Measurements from ENCODE around the gene BAIAP2. TPM values are rescaled to one million over a fixed set of nuclear protein-coding genes. Genes with fewer than 3 reads are reported as not detected.
A peak's percentile ranks its signal among the peaks of the same experiment; 100 is the strongest.

The BAIAP2 gene
- total and polyA plus RNA-seq, 5 donors = 20.5 to 39.5 (median 32.8) TPM

DNA sequence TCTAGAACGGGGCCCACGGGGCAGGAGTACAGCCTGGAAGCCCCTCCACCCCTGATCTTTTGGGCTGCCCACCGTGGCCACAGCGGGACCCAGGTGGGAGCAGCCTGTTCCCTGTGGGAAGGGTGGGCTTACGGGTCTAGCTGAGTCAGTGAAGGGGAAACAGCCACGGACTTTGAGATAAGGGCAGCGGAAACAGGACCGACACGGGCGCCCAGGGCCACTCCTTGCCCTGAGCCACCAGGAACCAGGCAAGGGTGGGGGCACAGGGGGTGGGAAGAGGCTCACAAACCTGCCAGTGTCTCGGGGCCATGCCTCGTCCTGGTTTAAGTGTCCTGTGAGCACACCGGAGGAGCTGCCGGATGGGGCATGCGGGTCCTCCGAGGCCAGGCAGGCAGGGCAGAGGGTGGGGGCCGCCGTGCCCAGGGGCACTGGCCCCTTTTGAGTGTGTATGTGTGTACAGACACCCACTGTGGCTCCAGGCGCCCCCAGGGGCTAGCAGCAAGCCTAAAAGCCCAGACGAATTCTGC is 82.8 kb downstream of the BAIAP2 start:
- WGBS = 66% methylated on average over 20 of the region's 20 CpGs
- DNase-seq (no peak), ATAC-seq (peak in 1 of 2 donors; percentile 10)
- intact Hi-C loops (cut with DNase I) = no loop called here
- H3K27ac ChIP-seq (ENCODE audit: low read length) = no peak overlapping the region
- no peaks in the 10 kb centered on the region for H3K9me3 ChIP-seq (ENCODE audit: control insufficient read depth, low read length)
- H3K4me1 ChIP-seq (ENCODE audit: control insufficient read depth, insufficient read depth, low read length) = no peaks in the 10 kb centered on the region
- H3K27me3 ChIP-seq (ENCODE audit: control insufficient read depth, insufficient read depth) = no peaks in the 10 kb centered on the region
- no peak overlapping the region for H3K4me3 ChIP-seq (ENCODE audit: low read length)

GRCh38 chr17:81118308-81119221 is 83.6 kb downstream of the BAIAP2 start:
- H3K4me3 ChIP-seq (ENCODE audit: low read length) = no peak overlapping the region
- DNase-seq (no peak), ATAC-seq (peak in 1 of 2 donors; percentile 2)
- 61% methylated on average over 24 of the region's 24 CpGs for WGBS
- H3K27me3 ChIP-seq (ENCODE audit: control insufficient read depth, insufficient read depth) = no peaks in the 10 kb centered on the region
- no peak overlapping the region for H3K27ac ChIP-seq (ENCODE audit: low read length)
- no peaks in the 10 kb centered on the region for H3K9me3 ChIP-seq (ENCODE audit: control insufficient read depth, low read length)
- intact Hi-C loops (cut with DNase I) = no loop called here
- no peaks in the 10 kb centered on the region for H3K4me1 ChIP-seq (ENCODE audit: control insufficient read depth, insufficient read depth, low read length)

DNA sequence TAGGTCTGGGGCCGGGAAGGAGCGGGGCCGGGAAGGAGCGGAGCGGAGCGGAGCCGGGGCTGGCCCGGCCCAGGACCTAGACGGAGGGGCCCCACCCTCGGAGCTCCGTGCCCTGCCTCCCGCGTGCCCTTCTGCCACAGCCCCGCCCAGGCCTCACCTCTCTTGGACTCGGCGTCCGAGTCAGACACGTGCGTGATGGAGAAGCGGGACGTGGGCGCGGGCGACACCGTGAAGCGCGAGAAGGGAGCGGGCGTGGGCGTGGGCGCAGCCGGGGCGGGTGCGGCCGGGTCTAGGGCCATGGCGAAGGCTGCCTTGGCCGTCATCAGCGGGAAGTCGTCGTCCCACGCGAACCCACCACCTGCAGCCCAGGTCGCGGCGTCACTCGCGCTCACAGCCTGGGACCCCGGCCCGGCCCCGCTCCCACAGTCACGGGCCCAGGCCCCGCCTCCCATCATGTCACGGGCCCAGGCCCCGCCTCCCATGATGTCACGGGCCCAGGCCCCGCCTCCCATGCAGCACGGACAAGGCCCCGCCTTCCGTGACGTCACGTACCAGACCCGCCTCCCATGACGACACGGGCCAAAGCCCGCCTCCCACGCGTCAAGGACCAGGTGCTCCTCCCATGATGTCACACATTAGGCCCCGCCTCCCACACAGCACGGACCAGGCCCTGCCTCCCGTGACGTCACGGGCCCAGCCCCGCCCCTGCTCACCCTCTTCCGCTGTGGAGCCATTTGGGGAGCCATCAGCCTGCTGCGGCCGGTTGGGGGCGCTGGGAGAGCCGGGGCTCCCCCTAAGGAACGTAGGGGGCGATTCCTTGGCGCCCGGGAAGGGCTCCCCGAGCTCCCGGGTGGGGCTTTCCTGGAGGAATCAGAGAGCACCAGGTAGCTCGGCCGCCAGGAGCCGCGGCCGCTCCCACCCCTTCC is 84.5 kb downstream of the BAIAP2 start:
- no peaks in the 10 kb centered on the region for H3K27me3 ChIP-seq (ENCODE audit: control insufficient read depth, insufficient read depth)
- intact Hi-C loops (cut with DNase I) = no loop called here
- ATAC-seq (peak; percentile 46 to 66), DNase-seq (peak; percentile 88)
- no peak overlapping the region for H3K27ac ChIP-seq (ENCODE audit: low read length)
- WGBS = 23% methylated on average over 88 of the region's 89 CpGs
- H3K9me3 ChIP-seq (ENCODE audit: control insufficient read depth, low read length) = no peaks in the 10 kb centered on the region
- H3K4me3 ChIP-seq (ENCODE audit: low read length) = no peak overlapping the region
- no peaks in the 10 kb centered on the region for H3K4me1 ChIP-seq (ENCODE audit: control insufficient read depth, insufficient read depth, low read length)

DNA sequence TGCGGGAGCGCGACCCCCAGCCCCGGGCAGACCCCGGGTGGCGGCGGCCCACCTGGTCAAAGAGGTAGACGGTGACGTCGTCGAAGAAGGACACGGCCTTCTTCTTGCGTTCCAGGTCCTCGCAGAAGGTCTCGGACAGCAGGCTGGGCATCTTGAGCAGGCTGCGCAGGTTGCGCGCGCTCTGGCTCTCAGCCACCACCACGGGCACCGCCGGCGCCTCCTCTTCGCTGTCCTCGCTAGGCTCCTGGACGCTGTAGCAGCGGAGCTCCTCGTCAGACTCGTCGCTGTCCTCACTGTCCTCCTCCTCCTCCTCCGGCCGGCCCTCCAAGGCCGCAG is 85.2 kb downstream of the BAIAP2 start:
- 74% methylated on average over 33 of the region's 33 CpGs for WGBS
- no peak overlapping the region for H3K27ac ChIP-seq (ENCODE audit: low read length)
- no peaks in the 10 kb centered on the region for H3K27me3 ChIP-seq (ENCODE audit: control insufficient read depth, insufficient read depth)
- intact Hi-C loops (cut with DNase I) = no loop called here
- no peak overlapping the region for H3K4me3 ChIP-seq (ENCODE audit: low read length)
- no peaks in the 10 kb centered on the region for H3K9me3 ChIP-seq (ENCODE audit: control insufficient read depth, low read length)
- DNase-seq = no peak
- ATAC-seq = no peak
- H3K4me1 ChIP-seq (ENCODE audit: control insufficient read depth, insufficient read depth, low read length) = no peaks in the 10 kb centered on the region

DNA sequence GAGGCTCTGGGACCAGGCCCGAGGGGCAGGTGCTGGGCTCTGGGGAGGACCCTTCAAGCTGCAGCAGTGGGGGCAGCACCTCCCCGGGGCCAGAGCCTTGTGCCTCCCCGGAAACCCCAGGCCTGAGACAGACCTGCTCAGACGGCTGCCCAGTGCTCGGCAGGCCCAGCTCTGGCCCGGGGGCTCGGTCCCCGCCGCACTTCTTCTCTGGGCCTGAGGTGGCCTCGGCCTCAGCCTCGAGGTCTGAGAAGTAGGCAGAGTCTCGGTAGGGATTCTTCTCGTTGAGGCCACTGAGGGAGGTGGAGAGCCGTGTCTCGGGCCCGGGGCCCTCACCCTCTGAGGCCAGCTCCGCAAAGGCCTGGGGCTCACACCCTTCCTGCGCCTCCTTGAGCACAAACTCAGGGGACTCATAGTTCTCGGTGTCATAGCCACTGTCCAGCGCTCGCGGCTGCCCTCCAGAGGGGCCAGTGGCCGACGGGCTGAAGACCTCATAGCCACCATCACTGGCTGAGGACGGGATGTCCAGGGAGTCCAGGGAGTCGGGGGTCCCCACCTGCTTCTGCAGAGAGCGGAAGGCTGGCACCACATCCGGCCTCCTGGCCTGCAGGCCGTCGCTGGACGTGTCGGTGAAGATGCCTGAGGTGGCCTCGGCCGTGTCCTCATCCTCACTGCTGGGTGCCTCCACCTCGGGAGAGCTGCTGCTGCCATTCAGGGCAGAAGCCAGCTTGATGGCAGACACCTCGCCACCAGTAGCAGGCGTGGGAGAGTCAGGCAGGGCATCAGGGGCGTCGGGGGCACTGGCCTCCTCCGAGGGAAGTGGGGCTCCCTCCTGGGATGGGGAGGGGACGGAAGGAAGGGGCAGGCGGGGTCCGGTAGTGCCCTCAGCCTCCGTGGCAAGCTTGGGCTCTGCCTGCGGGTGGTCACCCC is 86.0 kb downstream of the BAIAP2 start:
- Histone ChIP-seq H3K4me3 (ENCODE audit: low read length) (no peak overlapping the region), H3K9me3 (ENCODE audit: control insufficient read depth, low read length) (no peaks in the 10 kb centered on the region), H3K27ac (ENCODE audit: low read length) (no peak overlapping the region), H3K4me1 (ENCODE audit: control insufficient read depth, insufficient read depth, low read length) (no peaks in the 10 kb centered on the region), H3K27me3 (ENCODE audit: control insufficient read depth, insufficient read depth) (no peaks in the 10 kb centered on the region)
- intact Hi-C loops (cut with DNase I) = no loop called here
- DNase-seq = no peak
- ATAC-seq = no peak
- WGBS = 75% methylated on average over 45 of the region's 45 CpGs

GRCh38 chr17:81121841-81122733 is 87.1 kb downstream of the BAIAP2 start:
- Histone ChIP-seq H3K27ac (ENCODE audit: low read length) (no peak overlapping the region), H3K9me3 (ENCODE audit: control insufficient read depth, low read length) (no peaks in the 10 kb centered on the region), H3K4me3 (ENCODE audit: low read length) (no peak overlapping the region), H3K27me3 (ENCODE audit: control insufficient read depth, insufficient read depth) (no peaks in the 10 kb centered on the region), H3K4me1 (ENCODE audit: control insufficient read depth, insufficient read depth, low read length) (no peaks in the 10 kb centered on the region)
- intact Hi-C loops (cut with DNase I) = no loop called here
- DNase-seq (no peak), ATAC-seq (no peak)
- 41% methylated on average over 109 of the region's 109 CpGs for WGBS

- no peaks in the 10 kb centered on the region for H3K4me1 ChIP-seq (ENCODE audit: control insufficient read depth, insufficient read depth, low read length)
- intact Hi-C loops (cut with DNase I) = no loop called here
- ATAC-seq (no peak), DNase-seq (no peak)
- WGBS = 86% methylated on average over 39 of the region's 39 CpGs
- H3K9me3 ChIP-seq (ENCODE audit: control insufficient read depth, low read length) = no peaks in the 10 kb centered on the region
- no peaks in the 10 kb centered on the region for H3K27me3 ChIP-seq (ENCODE audit: control insufficient read depth, insufficient read depth)
- no peak overlapping the region for H3K27ac ChIP-seq (ENCODE audit: low read length)
- no peak overlapping the region for H3K4me3 ChIP-seq (ENCODE audit: low read length)
Measured at GRCh38 chr17:81123052-81124048, 88.4 kb downstream of the BAIAP2 start.

GRCh38 chr17:81124377-81124776 is 89.4 kb downstream of the BAIAP2 start:
- Histone ChIP-seq H3K4me3 (ENCODE audit: low read length) (no peak overlapping the region), H3K4me1 (ENCODE audit: control insufficient read depth, insufficient read depth, low read length) (no peaks in the 10 kb centered on the region), H3K27ac (ENCODE audit: low read length) (no peak overlapping the region), H3K9me3 (ENCODE audit: control insufficient read depth, low read length) (no peaks in the 10 kb centered on the region), H3K27me3 (ENCODE audit: control insufficient read depth, insufficient read depth) (no peaks in the 10 kb centered on the region)
- intact Hi-C loops (cut with DNase I) = no loop called here
- WGBS = 93% methylated on average over 18 of the region's 18 CpGs
- ATAC-seq (no peak), DNase-seq (no peak)

- H3K9me3 ChIP-seq (ENCODE audit: control insufficient read depth, low read length) = no peaks in the 10 kb centered on the region
- intact Hi-C loops (cut with DNase I) = no loop called here
- H3K4me3 ChIP-seq (ENCODE audit: low read length) = no peak overlapping the region
- DNase-seq = no peak
- H3K4me1 ChIP-seq (ENCODE audit: control insufficient read depth, insufficient read depth, low read length) = no peaks in the 10 kb centered on the region
- ATAC-seq = peak; percentile 2 to 30
- no peaks in the 10 kb centered on the region for H3K27me3 ChIP-seq (ENCODE audit: control insufficient read depth, insufficient read depth)
- WGBS = 41% methylated on average over 14 of the region's 14 CpGs
- no peak overlapping the region for H3K27ac ChIP-seq (ENCODE audit: low read length)
Measured at GRCh38 chr17:81125573-81126081, 90.7 kb downstream of the BAIAP2 start.
